Measurements from ENCODE around the gene SUCNR1. TPM values are rescaled to one million over a fixed set of nuclear protein-coding genes. Genes with fewer than 3 reads are reported as not detected.

The SUCNR1 gene
- total RNA-seq, 2 donors from 2014 or later = 0.05 to 0.42 TPM

DNA sequence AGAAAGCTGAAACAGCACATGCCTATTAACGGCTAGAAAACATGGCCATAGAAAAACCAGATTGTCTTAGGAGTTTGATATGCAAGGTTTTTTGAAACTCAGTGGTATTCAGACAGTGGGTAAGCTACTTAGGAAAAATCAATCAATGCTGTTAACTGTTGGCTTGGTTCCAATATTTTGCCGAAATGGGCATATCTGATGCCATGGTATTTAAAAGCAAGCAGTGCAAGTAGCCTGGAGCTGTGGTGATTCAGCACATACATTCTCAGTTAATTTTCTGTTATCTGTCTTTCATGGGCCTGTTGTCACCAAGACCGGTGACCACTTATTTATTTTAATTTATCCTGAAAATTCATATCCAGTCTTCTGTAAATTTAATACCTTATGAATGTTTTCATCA, 17.3 kb upstream of the SUCNR1 start:
- TF ChIP-seq, protein P1, sequence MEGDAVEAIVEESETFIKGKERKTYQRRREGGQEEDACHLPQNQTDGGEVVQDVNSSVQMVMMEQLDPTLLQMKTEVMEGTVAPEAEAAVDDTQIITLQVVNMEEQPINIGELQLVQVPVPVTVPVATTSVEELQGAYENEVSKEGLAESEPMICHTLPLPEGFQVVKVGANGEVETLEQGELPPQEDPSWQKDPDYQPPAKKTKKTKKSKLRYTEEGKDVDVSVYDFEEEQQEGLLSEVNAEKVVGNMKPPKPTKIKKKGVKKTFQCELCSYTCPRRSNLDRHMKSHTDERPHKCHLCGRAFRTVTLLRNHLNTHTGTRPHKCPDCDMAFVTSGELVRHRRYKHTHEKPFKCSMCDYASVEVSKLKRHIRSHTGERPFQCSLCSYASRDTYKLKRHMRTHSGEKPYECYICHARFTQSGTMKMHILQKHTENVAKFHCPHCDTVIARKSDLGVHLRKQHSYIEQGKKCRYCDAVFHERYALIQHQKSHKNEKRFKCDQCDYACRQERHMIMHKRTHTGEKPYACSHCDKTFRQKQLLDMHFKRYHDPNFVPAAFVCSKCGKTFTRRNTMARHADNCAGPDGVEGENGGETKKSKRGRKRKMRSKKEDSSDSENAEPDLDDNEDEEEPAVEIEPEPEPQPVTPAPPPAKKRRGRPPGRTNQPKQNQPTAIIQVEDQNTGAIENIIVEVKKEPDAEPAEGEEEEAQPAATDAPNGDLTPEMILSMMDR (IDR thresholded peaks at IDR 0.05) = no peak
- Histone ChIP-seq H3K9ac (ENCODE audit: low read depth in 2 of 2, low read length in 2 of 2) (no peak overlapping the region), H3K27ac (no peak overlapping the region), H3K4me1 (no peaks in the 10 kb centered on the region), H3K4me3 (no peak overlapping the region), H3K36me3 (no peaks in the 10 kb centered on the region), H3K9me3 (no peaks in the 10 kb centered on the region), H3K27me3 (no peaks in the 10 kb centered on the region)
- intact Hi-C loops (cut with DNase I) = no loop called here
- DNase-seq = no peak

DNA sequence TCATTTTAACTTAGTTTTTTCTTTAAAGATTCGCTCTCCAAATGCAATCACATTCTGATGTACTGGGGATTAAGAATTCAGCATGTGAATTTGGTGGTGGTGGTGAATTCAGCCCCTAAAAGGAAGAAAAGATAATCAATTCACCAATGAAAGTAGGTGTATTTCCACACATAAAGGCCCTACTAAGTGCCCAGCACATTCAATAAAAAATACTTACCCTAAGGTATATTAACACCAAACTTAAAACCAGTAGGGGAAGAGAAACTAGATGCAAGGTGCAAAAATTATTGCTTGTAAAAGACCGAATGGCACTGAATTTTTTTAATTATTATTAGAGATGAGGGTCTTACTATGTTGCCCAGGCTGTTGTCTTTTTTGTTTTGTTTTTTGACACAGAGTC, 16.8 kb upstream of the SUCNR1 start:
- TF ChIP-seq, protein P1 (IDR thresholded peaks at IDR 0.05) = no peak
- no peaks in the 10 kb centered on the region for H3K36me3 ChIP-seq
- intact Hi-C loops (cut with DNase I) = no loop called here
- H3K27ac ChIP-seq = no peak overlapping the region
- H3K9me3 ChIP-seq = no peaks in the 10 kb centered on the region
- no peaks in the 10 kb centered on the region for H3K4me1 ChIP-seq
- H3K4me3 ChIP-seq = no peak overlapping the region
- DNase-seq = no peak
- H3K27me3 ChIP-seq = no peaks in the 10 kb centered on the region
- no peak overlapping the region for H3K9ac ChIP-seq (ENCODE audit: low read depth in 2 of 2, low read length in 2 of 2)

DNA sequence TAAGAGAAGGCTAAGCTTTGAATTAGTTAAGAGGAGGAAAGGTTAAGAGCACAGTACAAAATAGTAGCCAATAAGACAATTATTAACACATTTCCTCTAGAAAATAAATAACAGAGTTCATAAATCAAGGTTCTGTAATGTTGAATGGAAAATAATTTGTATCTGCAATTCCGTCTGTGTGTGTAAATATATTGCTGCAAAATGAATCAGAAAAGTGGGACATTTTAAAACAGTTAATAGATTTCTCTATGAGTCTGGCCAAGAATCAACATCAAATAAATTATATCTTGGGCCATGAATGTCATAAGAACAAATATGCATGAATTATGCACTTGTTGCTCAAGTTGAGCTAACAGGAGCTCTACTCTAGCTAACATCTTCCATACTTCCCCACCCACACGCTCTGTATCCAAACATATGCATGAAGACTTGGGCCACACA, 14.2 kb upstream of the SUCNR1 start:
- no peaks in the 10 kb centered on the region for H3K27me3 ChIP-seq
- H3K4me1 ChIP-seq = no peaks in the 10 kb centered on the region
- no peak overlapping the region for H3K9ac ChIP-seq (ENCODE audit: low read depth in 2 of 2, low read length in 2 of 2)
- no peak overlapping the region for H3K4me3 ChIP-seq
- no peak for DNase-seq
- H3K27ac ChIP-seq = no peak overlapping the region
- H3K9me3 ChIP-seq = no peaks in the 10 kb centered on the region
- TF ChIP-seq, protein P1 (IDR thresholded peaks at IDR 0.05) = no peak
- intact Hi-C loops (cut with DNase I) = no loop called here
- H3K36me3 ChIP-seq = no peaks in the 10 kb centered on the region

DNA sequence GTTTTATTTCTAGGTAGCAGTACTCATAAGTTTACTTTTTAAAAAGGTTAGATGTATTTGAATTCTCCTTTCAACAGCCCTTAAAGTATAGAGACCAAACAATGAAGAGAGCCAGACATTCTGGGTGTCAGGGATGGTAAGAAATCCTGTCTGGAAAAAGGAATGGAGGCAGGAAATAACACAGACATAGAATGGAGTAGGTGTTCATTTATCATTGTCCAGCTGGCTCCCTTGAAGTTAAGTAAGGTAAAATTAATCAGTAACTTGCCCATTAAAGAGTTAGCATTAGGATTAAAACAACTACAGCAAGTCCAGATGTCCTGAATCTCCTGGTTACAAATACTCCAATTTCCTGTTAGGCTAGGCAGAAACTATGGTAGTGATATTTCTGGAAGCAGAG, 13.5 kb upstream of the SUCNR1 start:
- Histone ChIP-seq H3K9ac (ENCODE audit: low read depth in 2 of 2, low read length in 2 of 2) (no peak overlapping the region), H3K9me3 (no peaks in the 10 kb centered on the region), H3K36me3 (no peaks in the 10 kb centered on the region), H3K4me1 (no peaks in the 10 kb centered on the region), H3K27ac (no peak overlapping the region), H3K4me3 (no peak overlapping the region), H3K27me3 (no peaks in the 10 kb centered on the region)
- TF ChIP-seq, protein P1 (IDR thresholded peaks at IDR 0.05) = no peak
- no peak for DNase-seq
- intact Hi-C loops (cut with DNase I) = no loop called here

DNA sequence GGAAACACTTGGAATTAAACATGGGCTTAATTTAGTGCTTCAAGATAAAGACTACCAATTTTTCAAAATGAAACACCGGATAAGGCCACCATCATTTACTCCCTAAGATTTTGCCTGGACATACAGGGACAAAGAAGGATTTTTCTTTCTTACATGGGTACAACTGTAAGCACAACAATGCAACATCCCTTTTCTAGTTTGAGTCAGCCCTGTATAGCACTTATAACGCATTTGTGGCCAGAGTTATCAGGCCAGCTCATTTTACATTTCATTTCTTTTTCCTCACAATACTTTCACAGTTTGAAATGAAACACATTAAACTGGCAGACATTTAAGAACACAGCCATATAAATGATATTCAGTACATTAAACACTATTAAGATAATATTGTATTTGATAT, 9.8 kb upstream of the SUCNR1 start:
- no peak overlapping the region for H3K27ac ChIP-seq
- H3K9ac ChIP-seq (ENCODE audit: low read depth in 2 of 2, low read length in 2 of 2) = no peak overlapping the region
- TF ChIP-seq, protein P1 (IDR thresholded peaks at IDR 0.05) = no peak
- no peak for DNase-seq
- no peaks in the 10 kb centered on the region for H3K36me3 ChIP-seq
- H3K27me3 ChIP-seq = no peaks in the 10 kb centered on the region
- H3K9me3 ChIP-seq = no peaks in the 10 kb centered on the region
- H3K4me1 ChIP-seq = no peaks in the 10 kb centered on the region
- no peak overlapping the region for H3K4me3 ChIP-seq
- intact Hi-C loops (cut with DNase I) = no loop called here

All from colonic mucosa (tissue), 4 donors.